Gastroesophageal sphincter (tissue), 3 donors: ENCODE measurements around the gene MADCAM1.

Experiments
- EP300 ChIP-seq: sonication (generic); formaldehyde crosslinking; IDR thresholded peaks from one replicate; pipeline ENCODE4 v1.6.1; 2017; ENCODE audit warnings: antibody characterized with exemption, mild to moderate bottlenecking
- POLR2A ChIP-seq, 2 donors: fragments of 450-650 bp; IDR thresholded peaks; one replicate each; pipeline ENCODE4 v1.6.1; 2017; ENCODE audit warnings: antibody characterized with exemption in 2 of 2, mild to moderate bottlenecking in 2 of 2, moderate library complexity in 1 of 2
- TF ChIP-seq, protein P1 (sequence below), 4 experiments: fragments of 200-600 bp in 2 of 4; fragments of 450-650 bp in 2 of 4; sonication (generic) in 1 of 4; IDR thresholded peaks; one replicate each; pipeline ENCODE4 v1.5.1; 2017 to 2019; ENCODE audit warnings: antibody characterized with exemption in 4 of 4, mild to moderate bottlenecking in 2 of 4, moderate library complexity in 2 of 4

DNA sequence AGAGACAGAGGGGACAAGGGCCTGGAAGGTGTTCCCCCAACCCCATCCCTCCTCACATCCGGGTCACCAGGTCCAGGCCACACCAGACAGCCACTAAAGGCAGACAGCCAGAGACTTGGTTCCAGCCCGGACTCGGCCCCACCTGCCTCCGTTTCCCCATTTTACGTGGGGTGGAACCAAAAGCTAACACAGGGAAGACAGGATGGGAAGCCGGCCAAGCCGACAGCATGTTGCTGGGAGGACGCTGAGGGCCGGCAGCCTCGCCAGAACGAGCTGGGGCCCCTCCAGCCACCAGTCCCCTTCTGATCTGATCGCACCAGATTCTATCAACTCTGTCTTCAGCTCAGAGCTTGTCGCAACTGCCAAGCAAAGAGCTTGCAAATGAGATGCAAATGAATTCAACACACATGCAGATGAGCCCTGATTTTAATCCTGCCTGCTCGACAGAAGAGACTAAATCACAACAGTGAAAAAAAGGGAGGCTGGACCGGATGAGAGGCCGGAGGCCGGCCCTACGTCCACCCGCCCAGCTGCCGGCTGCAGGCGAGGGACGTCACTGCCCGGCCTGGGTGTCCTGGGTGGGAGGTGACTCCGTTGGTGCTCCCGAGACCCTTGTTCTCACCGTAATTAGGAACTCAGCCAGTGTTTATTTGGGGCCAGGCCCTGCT lies 17.9 kb upstream of the MADCAM1 start:
- no peak for TF ChIP-seq EP300
- TF ChIP-seq, protein P1, sequence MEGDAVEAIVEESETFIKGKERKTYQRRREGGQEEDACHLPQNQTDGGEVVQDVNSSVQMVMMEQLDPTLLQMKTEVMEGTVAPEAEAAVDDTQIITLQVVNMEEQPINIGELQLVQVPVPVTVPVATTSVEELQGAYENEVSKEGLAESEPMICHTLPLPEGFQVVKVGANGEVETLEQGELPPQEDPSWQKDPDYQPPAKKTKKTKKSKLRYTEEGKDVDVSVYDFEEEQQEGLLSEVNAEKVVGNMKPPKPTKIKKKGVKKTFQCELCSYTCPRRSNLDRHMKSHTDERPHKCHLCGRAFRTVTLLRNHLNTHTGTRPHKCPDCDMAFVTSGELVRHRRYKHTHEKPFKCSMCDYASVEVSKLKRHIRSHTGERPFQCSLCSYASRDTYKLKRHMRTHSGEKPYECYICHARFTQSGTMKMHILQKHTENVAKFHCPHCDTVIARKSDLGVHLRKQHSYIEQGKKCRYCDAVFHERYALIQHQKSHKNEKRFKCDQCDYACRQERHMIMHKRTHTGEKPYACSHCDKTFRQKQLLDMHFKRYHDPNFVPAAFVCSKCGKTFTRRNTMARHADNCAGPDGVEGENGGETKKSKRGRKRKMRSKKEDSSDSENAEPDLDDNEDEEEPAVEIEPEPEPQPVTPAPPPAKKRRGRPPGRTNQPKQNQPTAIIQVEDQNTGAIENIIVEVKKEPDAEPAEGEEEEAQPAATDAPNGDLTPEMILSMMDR (IDR thresholded peaks at IDR 0.05), result no peak
- no peak for TF ChIP-seq POLR2A (IDR thresholded peaks at IDR 0.05)
